Stimulated activated CD4-positive, alpha-beta T cell treated with anti-CD3 and anti-CD28 coated beads, Interleukin-15, amount 100 ng/mL, for 48 hours (primary cell): Measurements from ENCODE around the gene CAMK1D.
"Not testable (repeated sequence)": the region's sequence is repeated elsewhere in the genome, so short reads cannot be mapped to it uniquely, and the experiment has no call there.

ENCODE experiments used
- DNase-seq, 2 donors: peaks; one replicate each; pipeline ENCODE4 v3.0.0-alpha.2; 2020; ENCODE audit warnings: low read depth in 2 of 2

CAMK1D gene

GRCh38 chr10:12466704-12467305, 117.5 kb downstream of the CAMK1D start:
- no peak for DNase-seq

GRCh38 chr10:12469345-12469744, 120.0 kb downstream of the CAMK1D start:
- DNase-seq, result no peak

- no peak for DNase-seq
Measured at GRCh38 chr10:12470719-12471118, 121.4 kb downstream of the CAMK1D start.

- DNase-seq, result no peak
Measured at GRCh38 chr10:12471135-12471534, 121.8 kb downstream of the CAMK1D start.

- no peak for DNase-seq
Measured at GRCh38 chr10:12473491-12473890, 124.1 kb downstream of the CAMK1D start.

GRCh38 chr10:12474727-12475412, 125.5 kb downstream of the CAMK1D start:
- DNase-seq, result no peak

- DNase-seq, result no peak
Measured at GRCh38 chr10:12476656-12477055, 127.3 kb downstream of the CAMK1D start.

GRCh38 chr10:12479437-12479844, 130.1 kb downstream of the CAMK1D start:
- DNase-seq, result no peak

GRCh38 chr10:12479924-12480323, 130.6 kb downstream of the CAMK1D start:
- DNase-seq, result no peak

- DNase-seq, result no peak
Measured at GRCh38 chr10:12480440-12480839, 131.1 kb downstream of the CAMK1D start.

GRCh38 chr10:12481924-12482323, 132.6 kb downstream of the CAMK1D start:
- no peak for DNase-seq

GRCh38 chr10:12482587-12482986, 133.2 kb downstream of the CAMK1D start:
- DNase-seq, result no peak

- no peak for DNase-seq
Measured at GRCh38 chr10:12484002-12484918, 134.9 kb downstream of the CAMK1D start.

- peak in 1 of 2 donors; percentile 4 for DNase-seq
Measured at GRCh38 chr10:12484941-12485805, 135.8 kb downstream of the CAMK1D start.

GRCh38 chr10:12487366-12487765, 138.0 kb downstream of the CAMK1D start:
- no peak for DNase-seq

GRCh38 chr10:12488626-12489025, 139.3 kb downstream of the CAMK1D start:
- DNase-seq, result no peak

- DNase-seq, result no peak
Measured at GRCh38 chr10:12489357-12489756, 140.0 kb downstream of the CAMK1D start.

- DNase-seq, result no peak
Measured at GRCh38 chr10:12489806-12490205, 140.5 kb downstream of the CAMK1D start.

- no peak for DNase-seq
Measured at GRCh38 chr10:12490963-12491362, 141.6 kb downstream of the CAMK1D start.

GRCh38 chr10:12491491-12491890, 142.1 kb downstream of the CAMK1D start:
- no peak for DNase-seq

- no peak for DNase-seq
Measured at GRCh38 chr10:12492016-12492415, 142.7 kb downstream of the CAMK1D start.

- DNase-seq, result not testable (repeated sequence)
Measured at GRCh38 chr10:12497046-12497445, 147.7 kb downstream of the CAMK1D start.
